DMS53 treated with DMSO at 0.1 percent for 48 hours (cell line): ENCODE data around the gene SERPINB2.

Source experiments
- DNase-seq: peaks from one replicate; lab custom pipeline; 2025; ENCODE audit not compliant: unreplicated experiment; lab: John Stamatoyannopoulos, UW

Gene SERPINB2, protein sequence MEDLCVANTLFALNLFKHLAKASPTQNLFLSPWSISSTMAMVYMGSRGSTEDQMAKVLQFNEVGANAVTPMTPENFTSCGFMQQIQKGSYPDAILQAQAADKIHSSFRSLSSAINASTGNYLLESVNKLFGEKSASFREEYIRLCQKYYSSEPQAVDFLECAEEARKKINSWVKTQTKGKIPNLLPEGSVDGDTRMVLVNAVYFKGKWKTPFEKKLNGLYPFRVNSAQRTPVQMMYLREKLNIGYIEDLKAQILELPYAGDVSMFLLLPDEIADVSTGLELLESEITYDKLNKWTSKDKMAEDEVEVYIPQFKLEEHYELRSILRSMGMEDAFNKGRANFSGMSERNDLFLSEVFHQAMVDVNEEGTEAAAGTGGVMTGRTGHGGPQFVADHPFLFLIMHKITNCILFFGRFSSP

DNA sequence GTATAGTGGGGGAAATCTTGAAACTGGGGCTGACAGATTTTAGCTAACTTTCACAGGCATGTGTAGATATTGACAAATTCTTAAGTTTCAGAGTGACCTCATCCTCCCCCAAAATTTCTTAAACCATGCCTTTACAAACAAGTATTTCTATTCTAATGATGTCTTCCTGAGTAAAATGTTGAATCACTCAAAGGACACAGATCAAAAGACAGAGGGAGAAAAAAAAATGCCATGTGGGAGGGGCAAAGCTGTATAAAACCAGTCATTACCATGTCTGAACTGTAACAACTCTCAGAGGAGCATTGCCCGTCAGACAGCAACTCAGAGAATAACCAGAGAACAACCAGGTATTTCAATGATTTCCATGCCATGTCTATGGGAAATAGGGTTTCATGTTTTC lies at the start of gene SERPINB2:
TSS of gene SERPINB2 (plus strand) at position 282 of the 400 bp plus-strand sequence. CDS start 3,740 bp downstream, outside the sequence.
- DNase-seq, result no peak

DNA sequence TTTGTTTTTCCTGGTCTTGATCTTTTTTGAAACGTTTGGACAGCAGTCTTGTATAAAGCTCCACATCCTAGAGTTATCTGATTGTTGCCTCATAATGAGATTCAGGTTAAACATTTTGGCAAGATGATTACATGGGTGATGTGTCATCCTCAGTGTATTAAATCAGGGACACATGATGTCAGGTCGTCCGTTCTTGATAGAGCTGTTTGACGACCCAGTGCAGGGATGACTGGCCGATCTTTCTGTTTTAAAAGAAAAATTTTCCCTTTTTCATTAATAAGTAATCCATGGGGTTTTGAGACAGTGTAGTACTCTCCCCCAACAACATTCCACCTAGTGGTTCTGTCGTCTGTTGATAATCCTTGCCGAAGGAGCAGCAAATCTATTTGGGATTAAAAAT lies 44.5 kb upstream of the SERPINB2 start:
- DNase-seq, result no peak

DNA sequence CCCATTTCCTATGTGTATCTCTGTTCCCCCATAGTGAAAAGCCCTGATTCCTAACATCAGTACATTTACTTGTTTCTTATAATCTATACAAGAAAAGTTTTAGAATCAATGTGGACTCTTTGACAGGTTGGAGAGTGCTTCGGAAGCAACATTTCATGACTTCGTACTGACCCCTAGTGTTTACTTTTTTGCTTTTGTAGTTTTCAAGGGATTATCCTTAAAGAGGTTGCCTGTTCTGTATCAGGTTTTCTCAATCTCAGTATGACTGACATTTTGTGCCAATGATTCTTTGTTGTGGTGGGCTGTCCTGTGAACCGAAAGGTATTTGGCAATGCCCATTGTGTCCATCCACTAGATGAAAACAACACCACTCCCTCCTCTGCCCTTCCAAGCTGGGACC lies 43.3 kb upstream of the SERPINB2 start:
- DNase-seq, result peak; percentile 77

DNA sequence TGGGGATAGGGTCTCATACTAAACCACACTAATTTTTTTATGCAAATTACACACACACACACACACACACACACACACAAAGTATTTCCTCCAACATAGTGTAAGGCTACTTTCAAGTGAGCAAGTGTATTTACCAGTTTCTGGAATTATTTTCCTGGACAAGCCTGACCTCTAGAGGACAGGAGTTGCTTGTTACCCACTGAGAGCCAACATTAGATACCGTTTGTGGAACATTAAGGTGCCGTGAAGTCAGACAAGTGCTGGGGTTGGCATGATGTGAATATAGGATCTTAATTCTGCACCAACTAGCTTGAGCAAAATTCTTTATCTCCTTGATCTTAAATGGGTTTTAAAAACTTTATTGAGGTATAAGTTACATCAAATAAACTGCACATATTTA lies 39.3 kb upstream of the SERPINB2 start:
- DNase-seq, result peak; percentile 81

DNA sequence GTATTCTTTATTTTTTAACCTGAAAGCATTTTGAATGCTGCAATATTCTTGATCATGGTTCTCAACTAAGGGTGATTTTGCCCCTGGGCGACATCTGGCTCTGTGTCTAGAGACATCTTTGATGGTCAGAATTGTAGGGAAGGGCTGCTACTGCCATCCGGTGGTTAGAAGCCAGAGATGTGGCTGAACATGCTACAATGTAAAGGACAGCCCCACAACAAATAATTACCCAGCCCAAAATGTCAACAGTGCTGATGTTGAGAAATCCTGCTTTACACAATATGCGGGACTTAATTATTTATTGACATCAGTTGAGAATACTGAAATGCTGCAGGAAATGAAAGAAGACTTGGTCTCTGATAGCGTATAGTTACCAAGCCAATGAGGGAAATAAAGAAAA lies 37.5 kb upstream of the SERPINB2 start:
- peak; percentile 70 for DNase-seq

DNA sequence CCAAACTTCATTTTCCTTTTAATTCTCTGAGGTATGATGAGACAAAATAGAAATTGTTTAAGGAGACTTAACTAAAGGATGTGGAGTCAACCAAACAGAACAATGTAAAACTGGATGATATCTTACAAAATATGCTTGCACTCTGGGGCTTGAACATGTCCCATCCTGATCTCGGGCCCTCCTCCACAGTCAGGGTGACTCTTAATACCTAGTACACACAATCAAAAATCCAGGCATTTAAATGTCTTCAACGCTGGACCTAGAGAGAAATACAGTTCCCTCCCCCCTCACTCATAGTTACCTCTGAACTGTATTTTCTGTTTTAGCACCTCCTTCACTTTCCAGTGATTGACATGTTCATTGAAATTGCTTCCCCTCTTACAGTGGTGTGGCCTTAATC lies 36.9 kb upstream of the SERPINB2 start:
- DNase-seq, result no peak

DNA sequence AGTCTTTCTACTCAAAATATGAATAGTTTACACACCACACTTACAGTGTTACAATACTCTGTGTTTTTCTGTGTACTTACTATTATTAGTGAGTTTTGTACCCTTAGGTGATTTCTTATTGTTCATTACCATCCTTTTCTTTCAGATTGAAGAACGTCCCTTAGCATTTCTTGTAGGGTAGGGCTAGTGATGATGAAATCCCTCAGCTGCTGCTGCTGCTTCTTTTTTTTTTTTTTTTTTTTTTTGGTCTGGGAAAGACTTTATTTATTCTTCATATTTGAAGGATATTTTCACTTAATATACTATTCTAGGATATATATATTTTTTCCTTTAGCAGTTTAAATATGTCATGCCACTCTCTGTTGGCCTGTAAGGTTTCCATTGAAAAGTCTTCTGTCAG lies 29.0 kb upstream of the SERPINB2 start:
- DNase-seq, result no peak

DNA sequence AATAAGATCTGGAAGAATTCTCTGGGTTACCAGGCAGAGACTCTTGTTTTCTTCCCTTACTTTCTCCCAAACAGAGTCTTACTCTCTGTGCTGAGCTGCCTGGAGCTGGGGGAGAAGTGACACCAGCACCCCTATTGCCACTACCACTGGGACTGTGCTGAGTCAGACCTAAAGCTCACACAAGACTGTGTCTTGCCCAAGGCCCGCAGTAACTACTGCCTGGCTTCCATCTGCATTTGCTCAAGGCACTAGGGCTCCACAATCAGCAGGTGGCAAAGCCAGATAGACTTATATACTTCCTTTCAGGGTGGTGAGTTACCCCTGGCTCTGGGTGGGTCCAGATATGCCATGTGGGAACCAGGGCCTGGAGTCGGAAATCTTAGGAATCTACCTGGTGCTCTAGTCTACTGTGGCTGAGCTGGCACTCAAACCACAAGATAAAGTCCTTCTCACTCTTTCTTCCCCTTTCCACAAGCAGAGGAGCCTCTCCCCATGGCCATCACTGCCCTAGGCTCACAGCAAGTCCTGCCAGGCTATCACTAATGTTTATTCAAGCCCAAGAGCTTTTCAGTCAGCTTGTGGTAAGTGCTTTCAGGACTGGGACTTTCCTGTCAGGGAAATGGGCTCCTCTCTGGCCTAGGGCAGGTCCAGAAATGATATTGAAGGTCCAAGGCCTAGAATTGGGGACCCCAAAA lies 27.6 kb upstream of the SERPINB2 start:
- no peak for DNase-seq

DNA sequence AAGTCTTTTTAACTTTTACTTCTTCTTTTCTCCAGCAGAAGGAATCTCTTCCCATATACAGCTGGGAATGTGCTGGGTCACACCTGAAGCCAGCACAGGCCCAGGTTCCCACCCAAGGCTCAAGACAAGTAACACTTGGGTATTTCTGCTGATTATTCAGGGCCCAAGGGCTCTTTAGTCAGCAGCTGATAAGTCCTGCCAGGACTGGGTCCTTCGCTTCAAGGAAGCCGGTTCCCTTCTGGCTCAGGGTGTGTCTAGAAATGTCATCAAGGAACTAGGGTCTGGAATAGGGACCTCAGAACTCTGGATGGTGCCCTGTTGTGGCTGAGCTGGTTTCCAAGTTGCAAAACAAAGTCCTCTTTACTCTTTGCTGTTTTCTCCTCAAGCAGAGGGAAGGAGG lies 27.0 kb upstream of the SERPINB2 start:
- no peak for DNase-seq

DNA sequence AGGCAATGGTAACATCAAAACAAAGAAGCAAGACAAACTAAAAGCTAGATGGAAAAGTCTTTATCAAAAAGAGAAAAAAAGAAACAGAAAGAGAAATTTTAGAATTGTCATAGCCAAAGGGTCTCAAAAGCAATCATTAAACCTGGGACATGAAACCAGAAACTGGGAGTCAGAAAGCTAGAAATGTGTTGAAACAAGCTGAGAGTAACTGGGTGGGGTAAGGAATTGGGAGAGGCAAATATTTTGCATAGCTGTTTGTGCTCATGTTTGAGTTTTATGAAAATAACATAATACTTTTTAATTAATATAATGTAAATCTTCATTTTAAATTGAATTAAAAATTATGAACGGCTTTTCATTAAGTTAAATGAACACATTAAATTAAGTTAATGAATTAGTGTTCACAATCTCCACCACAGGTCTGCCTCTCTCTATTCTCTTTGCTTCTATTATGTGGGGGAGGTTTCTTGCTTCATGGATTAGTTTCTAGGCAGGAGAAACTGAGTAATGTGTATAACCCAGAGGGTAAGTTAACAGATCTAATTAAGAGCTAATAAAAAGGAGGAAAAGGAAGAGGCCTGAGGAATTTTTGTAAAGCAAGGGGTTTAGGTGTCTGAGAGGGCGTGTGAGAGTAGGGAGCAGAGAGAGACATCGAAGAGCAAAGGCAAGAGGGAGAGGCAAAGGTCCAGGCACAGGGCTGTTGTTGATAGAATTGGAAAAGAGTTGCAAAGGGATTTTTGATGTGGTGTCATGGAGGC lies 20.0 kb upstream of the SERPINB2 start:
- DNase-seq, result no peak

DNA sequence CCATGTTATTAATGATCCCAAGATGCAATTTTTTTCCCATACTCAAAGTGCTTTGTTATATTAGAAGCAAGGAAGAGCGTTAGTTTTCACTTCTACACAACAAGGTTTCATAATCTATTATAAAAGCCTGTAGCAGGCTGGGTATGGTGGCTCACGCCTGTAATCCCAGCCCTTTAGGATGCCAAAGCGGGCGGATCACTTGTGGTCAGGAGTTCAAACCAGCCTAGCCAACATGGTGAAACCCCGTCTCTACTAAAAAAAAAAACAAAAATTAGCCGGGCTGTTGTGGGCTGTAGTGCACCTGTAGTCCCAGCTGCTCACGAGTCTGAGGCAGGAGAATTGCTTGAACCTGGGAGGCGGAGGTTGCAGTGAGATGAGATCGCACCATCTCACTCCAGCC lies 19.0 kb upstream of the SERPINB2 start:
- no peak for DNase-seq

DNA sequence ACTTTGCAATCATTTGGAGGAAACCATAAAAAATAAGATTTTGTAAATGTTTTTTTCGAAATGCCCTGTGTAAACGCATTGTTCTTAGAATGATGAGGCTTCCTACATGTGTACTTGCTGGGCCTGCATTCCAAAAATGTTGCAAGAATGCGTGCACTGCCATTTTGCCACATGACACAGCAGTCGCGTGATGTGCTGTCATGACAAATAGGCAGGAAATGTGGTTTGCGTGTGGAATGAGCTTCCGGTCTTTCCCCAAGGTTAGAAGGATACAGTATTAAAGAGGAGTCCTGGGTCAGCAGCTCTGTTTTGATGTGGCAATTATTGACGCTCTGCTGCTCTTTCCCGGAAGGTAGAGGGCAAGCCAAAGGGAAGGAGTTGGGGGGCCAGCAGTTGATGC lies 18.1 kb upstream of the SERPINB2 start:
- DNase-seq, result no peak

DNA sequence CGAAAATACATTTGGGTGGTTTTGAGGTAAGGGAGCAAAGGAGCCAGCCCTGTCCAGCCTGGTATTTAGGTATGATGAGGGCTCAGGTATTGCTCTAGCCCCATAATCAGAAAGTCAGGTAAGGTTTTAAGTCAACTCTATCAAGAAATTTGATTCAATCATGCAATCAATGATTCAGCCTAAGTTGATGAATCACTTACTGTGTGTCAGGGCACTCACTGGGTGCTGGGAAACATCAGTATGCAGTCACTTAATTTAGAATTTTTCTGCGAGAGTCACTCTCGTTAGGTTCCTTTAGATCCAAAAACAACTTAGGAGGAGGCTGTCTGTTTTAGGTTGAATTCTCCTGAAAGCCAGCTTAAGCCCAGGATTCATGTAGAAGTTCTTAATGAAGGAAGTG lies 17.7 kb upstream of the SERPINB2 start:
- DNase-seq, result no peak

DNA sequence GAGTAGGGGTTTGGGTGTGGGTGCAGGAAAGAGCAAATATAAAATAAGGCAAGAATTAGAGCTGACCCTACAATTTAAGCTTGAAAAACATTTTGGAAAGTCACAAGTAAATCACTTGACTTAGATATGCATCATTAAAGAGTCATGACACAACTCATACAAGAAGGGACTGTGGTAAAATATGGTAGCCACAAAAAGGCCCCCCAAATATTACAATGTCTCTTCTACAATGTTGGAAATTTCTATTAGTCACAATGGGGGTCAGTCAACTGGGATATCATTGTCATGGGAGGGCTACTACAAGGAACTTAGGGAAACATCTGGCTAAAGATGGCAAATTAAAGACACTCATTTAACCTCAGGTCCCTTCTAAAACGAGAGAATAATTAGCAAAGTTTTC lies 15.7 kb upstream of the SERPINB2 start:
- no peak for DNase-seq

DNA sequence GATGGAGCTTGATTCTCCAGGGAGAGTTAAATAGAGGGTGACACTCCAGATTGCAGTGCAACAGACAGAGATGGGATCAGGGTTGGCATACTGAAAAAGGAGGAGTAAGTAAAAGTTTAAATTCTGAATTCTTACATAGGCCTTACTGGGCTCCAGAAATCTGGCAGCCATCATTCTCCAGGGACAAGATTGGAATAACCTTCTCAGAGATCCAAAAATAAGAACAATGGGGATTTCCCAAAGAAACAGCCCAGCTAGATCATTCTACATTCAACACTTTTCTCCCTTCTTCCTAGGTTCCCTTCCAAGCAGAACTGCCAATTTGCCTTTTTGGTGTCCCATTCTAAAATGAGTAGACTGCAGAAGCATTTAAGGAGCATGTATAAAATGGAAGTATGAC lies 14.9 kb upstream of the SERPINB2 start:
- DNase-seq, result no peak

DNA sequence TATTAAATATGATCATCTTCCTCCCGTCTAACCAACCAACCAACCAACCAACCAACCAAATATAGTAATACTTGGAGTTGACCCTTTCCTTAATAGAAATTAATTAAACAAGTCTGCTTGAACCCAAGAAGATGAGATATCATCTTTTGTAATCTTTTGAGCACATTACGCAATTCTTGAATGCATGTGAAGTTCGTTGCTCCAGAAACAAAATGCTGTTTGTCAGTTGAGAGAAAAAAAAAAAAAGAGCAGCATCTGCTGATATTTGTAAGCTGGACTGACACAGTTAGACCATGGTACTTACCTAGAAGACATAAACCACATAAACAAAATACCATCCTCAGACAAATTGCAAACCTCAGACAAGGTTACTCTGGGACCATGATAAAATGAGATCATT lies 9.2 kb upstream of the SERPINB2 start:
- no peak for DNase-seq

DNA sequence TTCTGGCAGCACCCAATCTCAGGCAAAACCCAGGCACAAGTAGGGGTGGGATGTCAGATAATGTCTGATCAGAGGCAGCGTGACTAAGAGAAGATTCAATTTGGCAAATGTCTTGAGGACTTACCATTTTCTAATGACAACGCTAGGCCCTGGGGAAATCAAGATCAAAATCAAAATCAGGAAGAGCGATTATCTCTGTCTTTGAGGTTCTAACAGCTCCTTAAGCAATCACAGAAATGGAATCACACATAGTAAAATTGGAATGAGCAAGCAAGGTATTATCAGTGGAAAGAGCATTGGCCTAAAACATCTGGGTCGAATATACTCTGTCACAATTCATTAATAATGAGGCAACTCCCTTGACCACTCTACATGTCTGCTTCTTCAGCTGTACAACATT lies 8.6 kb upstream of the SERPINB2 start:
- no peak for DNase-seq

DNA sequence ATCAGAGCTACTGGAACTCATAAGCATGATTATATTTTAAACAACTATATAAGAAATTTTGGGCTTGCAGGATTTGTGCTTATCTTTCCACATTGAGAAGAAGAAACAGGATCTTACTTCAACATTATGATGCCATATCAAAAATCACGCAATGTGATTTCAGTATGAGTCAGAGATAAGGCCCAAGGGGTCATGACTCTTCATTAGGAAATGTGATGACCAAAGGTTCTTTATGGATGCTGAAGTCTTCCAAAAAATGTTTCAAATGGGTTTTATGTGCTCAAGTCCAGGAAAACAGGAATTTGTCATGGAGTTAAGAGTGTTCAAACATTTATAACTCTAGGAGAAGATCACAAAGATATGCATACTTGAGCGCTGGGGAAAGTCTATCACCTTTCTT lies 7.8 kb upstream of the SERPINB2 start:
- DNase-seq, result no peak

DNA sequence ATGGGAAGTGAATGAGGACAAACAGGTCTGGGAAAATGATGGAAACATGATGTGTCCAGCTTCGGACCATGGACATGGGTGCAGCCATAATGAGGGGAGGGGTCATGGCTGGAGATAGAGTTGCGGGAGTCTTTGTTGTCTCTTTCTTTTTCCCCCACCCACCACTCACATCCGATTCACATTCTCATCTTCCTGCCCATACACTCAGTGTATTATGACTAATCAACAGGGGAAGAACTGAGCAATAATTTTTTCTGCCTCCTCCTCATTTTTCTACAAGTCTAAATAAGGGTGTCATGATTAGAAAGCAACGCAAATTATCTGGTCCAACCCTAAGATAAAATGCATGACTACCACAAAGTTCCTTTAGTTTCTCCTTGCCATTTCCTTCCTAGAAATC lies 5.7 kb upstream of the SERPINB2 start:
- no peak for DNase-seq

DNA sequence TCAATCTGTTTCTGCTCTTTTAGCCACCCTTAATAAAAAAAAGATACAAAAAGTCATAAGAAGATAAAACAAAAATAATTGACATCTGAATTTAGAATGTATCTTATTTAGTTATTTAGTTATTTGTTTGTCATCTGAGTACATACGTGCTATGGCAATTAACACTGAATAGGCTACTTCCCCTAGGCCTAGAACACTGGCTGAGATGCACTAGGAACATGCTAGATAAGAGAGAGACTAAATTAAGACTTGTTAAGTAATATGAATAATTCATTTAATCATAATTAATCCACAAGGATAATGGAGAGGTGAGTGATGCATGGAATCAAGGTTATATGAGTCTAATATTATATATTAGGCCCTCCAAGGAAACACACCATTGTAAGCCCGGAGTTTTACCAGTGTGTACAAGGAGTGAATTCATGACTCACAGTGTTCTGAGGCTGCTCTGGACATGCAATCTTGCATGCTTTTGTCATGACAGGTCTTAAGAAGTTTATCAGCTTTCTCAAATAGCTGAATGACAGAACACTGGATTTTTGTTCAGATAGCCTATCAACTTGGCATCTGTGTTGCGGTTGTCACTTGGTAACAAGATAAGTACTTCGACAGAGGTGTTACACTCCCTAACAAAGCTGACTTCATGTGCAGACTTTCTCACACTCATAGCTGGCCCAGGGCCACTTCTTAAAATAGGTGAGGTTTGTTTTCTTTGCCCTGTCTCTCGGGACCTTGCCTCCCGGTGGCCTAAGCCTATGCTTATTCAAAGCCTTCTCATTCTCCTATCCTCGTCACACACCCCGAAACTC lies 5.0 kb upstream of the SERPINB2 start:
- DNase-seq, result no peak

DNA sequence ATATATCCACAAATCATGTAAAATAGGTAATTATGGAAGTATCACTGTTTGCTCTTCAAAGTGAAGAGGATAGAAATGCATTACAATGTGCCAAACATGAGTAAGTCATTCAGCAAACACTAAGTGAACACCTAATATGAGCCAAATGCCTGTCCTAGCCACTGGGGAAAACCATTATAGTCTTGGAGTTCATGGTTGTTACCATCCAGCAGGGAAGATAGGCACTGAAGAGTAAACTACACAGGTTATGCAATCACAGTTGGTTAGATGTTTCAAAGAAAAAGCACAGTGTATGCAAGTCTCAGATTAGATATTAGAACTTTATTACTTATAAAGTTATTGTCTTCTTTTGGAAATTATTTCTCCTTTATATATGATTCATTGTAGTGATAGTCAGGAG lies 3.9 kb upstream of the SERPINB2 start:
- DNase-seq, result no peak
